ENCODE measurements around the gene TMOD2.

DNA sequence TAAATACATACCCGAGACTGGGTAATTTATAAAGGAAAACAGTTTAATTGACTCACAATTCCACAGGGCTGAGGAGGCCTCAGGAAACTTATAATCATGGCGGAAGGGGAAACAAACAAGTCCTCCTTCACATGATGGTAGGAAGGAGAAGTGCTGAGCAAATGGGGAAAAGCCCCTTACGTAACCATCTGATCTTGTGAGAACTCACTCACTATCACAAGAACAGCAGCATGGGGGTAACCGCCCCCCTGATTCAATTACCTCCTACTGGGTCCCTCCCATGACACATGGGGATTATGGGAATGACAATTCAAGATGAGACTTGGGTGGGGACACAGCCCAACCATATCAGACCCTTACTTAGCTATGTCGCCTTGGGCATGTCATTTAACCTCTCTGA, 42.4 kb upstream of the TMOD2 start:
- TF ChIP-seq EP300 (IDR thresholded peaks at IDR 0.05; ENCODE audit: low read depth), result no peak
- TF ChIP-seq, protein P1, sequence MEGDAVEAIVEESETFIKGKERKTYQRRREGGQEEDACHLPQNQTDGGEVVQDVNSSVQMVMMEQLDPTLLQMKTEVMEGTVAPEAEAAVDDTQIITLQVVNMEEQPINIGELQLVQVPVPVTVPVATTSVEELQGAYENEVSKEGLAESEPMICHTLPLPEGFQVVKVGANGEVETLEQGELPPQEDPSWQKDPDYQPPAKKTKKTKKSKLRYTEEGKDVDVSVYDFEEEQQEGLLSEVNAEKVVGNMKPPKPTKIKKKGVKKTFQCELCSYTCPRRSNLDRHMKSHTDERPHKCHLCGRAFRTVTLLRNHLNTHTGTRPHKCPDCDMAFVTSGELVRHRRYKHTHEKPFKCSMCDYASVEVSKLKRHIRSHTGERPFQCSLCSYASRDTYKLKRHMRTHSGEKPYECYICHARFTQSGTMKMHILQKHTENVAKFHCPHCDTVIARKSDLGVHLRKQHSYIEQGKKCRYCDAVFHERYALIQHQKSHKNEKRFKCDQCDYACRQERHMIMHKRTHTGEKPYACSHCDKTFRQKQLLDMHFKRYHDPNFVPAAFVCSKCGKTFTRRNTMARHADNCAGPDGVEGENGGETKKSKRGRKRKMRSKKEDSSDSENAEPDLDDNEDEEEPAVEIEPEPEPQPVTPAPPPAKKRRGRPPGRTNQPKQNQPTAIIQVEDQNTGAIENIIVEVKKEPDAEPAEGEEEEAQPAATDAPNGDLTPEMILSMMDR (IDR thresholded peaks at IDR 0.05), result no peak
- no peak for TF ChIP-seq POLR2AphosphoS5 (IDR thresholded peaks at IDR 0.05)

All from transverse colon (tissue), 4 donors.